Colonic mucosa (tissue), 4 donors: Measurements from ENCODE around the gene MYO1A. TPM values are rescaled to one million over a fixed set of nuclear protein-coding genes. Genes with fewer than 3 reads are reported as not detected.

ENCODE experiments used
- DNase-seq: peaks from one replicate; pipeline ENCODE4 v3.0.0-alpha.2; 2020
- H3K27ac ChIP-seq: fragments of 200-600 bp; one replicate; pipeline ENCODE4 v1.8.0; 2021
- H3K27me3 ChIP-seq: fragments of 200-600 bp; one replicate; pipeline ENCODE4 v1.8.0; 2021
- H3K36me3 ChIP-seq: fragments of 200-600 bp; one replicate; pipeline ENCODE4 v1.8.0; 2021
- H3K4me1 ChIP-seq: fragments of 200-600 bp; one replicate; pipeline ENCODE4 v1.8.0; 2021; ENCODE audit warnings: mild to moderate bottlenecking
- H3K4me3 ChIP-seq: fragments of 200-600 bp; one replicate; pipeline ENCODE4 v1.8.0; 2021
- H3K9ac ChIP-seq, 2 donors: one replicate each; pipeline ENCODE4 v1.7.0; 2013; ENCODE audit warnings: control low read depth in 2 of 2, low read depth in 2 of 2, low read length in 2 of 2
- H3K9me3 ChIP-seq: fragments of 200-600 bp; one replicate; pipeline ENCODE4 v1.8.0; 2021
- intact Hi-C: fragments of 100-400 bp; cut with DNase I; formaldehyde crosslinking; loops from one replicate; pipeline ENCODE4 v1.14.1; 2022
- total RNA-seq, 2 donors: library from RNA; stranded (reverse); fragmentation: NEBNext Ultra II Directional in 1 of 2; extraction: Animal tissue kit (Norgen Biotek cat#: 25700) in 1 of 2; gene quantifications; one replicate each; pipeline ENCODE4 v1.2.1, GENCODE V29; 2021
- TF ChIP-seq, protein P1 (sequence below): fragments of 200-600 bp; IDR thresholded peaks from one replicate; pipeline ENCODE4 v1.8.0; 2022; ENCODE audit warnings: antibody characterized with exemption, mild to moderate bottlenecking
- donor health status: healthy.
- donor health status: DM: no; HTN: no; CAD: no.
- donor health status: DM: no; HTN: no; CAD: no.

MYO1A gene
- total RNA-seq, 2 donors from 2014 or later: 261 to 273 TPM

DNA sequence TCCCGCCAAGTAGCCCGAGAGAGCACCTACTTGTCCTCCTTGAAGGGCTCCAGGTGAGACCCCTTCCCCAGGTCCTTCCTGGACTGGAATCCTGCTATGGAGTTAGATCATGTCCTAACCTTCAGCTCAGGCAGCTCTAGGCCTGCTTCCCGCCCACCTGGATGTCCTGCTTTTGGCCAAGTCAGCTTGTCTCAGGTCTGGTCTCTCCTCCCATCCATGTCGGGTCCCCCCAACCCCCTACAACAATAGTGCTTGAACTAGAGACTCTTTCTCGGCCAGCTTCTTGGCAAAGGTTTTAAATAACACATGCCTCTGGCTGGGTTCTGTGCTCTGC lies 42.6 kb upstream of the MYO1A start:
- H3K36me3 ChIP-seq: no peaks in the 10 kb centered on the region
- H3K4me3 ChIP-seq: no peak overlapping the region
- intact Hi-C loops: no loop called here
- no peak overlapping the region for H3K27ac ChIP-seq
- no peaks in the 10 kb centered on the region for H3K9me3 ChIP-seq
- peaks cover 4% of the 10 kb centered on the region for H3K4me1 ChIP-seq
- H3K27me3 ChIP-seq: no peaks in the 10 kb centered on the region
- TF ChIP-seq, protein P1, sequence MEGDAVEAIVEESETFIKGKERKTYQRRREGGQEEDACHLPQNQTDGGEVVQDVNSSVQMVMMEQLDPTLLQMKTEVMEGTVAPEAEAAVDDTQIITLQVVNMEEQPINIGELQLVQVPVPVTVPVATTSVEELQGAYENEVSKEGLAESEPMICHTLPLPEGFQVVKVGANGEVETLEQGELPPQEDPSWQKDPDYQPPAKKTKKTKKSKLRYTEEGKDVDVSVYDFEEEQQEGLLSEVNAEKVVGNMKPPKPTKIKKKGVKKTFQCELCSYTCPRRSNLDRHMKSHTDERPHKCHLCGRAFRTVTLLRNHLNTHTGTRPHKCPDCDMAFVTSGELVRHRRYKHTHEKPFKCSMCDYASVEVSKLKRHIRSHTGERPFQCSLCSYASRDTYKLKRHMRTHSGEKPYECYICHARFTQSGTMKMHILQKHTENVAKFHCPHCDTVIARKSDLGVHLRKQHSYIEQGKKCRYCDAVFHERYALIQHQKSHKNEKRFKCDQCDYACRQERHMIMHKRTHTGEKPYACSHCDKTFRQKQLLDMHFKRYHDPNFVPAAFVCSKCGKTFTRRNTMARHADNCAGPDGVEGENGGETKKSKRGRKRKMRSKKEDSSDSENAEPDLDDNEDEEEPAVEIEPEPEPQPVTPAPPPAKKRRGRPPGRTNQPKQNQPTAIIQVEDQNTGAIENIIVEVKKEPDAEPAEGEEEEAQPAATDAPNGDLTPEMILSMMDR: no peak
- no peak overlapping the region for H3K9ac ChIP-seq
- DNase-seq: no peak

DNA sequence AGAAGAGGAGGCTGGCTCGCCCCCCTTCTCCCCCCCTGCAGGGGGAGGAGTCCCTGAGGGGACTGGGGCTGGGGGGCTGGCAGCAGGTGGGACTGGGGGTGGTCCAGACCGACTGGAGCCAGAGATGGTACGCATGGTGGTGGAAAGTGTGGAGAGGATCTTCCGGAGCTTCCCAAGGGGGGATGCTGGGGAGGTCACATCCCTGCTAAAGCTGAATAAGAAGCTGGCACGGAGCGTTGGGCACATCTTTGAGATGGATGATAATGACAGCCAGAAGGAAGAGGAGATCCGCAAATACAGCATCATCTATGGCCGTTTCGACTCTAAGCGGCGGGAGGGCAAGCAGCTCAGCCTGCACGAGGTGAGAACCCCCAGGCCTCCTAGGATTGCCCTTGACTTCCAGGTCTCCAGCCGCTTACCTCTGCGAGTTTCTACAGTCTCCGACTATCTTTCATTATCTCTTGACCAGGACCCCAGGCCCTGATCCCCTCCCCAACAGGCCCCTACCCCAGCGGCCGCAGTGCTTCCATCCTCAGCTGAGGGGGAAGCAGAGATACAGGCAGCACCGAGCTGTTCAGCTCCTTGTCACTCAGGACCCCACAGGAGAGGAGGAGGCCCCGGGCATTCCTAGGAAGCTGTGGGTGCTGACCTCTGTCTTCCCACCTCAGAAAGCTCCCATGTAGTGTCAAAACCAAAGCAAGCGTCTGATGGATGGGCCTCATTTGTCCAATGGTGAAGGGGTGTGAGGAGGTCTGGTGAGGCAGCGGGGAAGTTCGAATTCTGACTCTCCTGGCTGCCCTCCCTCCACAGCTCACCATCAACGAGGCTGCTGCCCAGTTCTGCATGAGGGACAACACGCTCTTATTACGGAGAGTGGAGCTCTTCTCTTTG lies 42.0 kb upstream of the MYO1A start:
- H3K27ac ChIP-seq: no peak overlapping the region
- no peak overlapping the region for H3K9ac ChIP-seq
- DNase-seq: no peak
- intact Hi-C loops: no loop called here
- H3K27me3 ChIP-seq: no peaks in the 10 kb centered on the region
- no peaks in the 10 kb centered on the region for H3K36me3 ChIP-seq
- no peaks in the 10 kb centered on the region for H3K9me3 ChIP-seq
- H3K4me3 ChIP-seq: no peak overlapping the region
- peaks cover 4% of the 10 kb centered on the region for H3K4me1 ChIP-seq
- TF ChIP-seq, protein P1: no peak

DNA sequence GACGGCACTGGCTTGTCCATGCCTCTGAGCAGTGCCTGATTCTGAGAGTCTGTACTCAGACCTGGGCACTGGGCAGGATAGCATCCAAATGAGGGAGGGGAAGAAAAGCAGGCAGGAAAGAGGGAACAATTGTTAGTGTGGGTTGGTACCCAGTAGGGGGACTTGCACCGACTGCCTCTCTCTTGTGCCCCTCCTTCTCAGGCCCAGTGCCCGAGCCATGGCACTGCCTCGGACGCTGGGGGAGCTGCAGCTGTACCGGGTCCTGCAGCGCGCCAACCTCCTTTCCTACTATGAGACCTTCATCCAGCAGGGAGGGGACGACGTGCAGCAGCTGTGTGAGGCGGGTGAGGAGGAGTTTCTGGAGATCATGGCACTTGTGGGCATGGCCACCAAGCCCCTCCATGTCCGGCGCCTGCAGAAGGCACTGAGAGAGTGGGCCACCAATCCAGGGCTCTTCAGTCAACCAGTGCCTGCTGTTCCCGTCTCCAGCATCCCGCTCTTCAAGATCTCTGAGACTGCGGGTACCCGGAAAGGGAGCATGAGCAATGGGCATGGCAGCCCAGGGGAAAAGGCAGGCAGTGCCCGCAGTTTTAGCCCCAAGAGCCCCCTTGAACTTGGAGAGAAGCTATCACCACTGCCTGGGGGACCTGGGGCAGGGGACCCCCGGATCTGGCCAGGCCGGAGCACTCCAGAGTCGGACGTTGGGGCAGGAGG lies 41.2 kb upstream of the MYO1A start:
- Histone ChIP-seq H3K27me3 (no peaks in the 10 kb centered on the region), H3K9me3 (no peaks in the 10 kb centered on the region), H3K4me1 (peaks cover 4% of the 10 kb centered on the region), H3K36me3 (no peaks in the 10 kb centered on the region), H3K4me3 (peak overlapping the region; percentile 78), H3K27ac (peak overlapping the region; percentile 96), H3K9ac (peak overlapping the region; percentile 30 to 40)
- intact Hi-C loops: no loop called here
- no peak for DNase-seq
- TF ChIP-seq, protein P1: no peak

DNA sequence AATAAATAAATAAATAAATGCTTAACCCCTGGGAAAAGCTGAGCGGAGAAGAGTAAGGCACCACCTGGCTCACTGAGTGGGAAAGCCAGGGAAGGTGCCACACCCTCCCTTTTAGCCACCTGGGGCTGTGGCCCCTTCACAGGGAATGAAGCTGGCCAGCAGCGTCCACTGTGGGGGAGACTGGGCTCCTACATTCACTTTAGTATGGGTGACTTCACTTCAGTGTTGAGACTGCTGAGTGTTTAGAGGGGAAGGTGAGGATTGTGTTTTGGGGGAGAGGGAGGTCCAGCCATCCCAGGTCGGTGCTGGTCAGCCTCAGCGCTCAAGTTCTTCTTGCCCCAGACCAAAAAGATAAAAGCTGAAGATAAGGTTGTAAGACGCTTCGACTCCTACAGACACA lies 40.6 kb upstream of the MYO1A start:
- intact Hi-C loops: no loop called here
- peaks cover 4% of the 10 kb centered on the region for H3K4me1 ChIP-seq
- H3K4me3 ChIP-seq: peak overlapping the region; percentile 78
- H3K9me3 ChIP-seq: no peaks in the 10 kb centered on the region
- peak overlapping the region; percentile 30 to 40 for H3K9ac ChIP-seq
- no peaks in the 10 kb centered on the region for H3K36me3 ChIP-seq
- DNase-seq: no peak
- TF ChIP-seq, protein P1: no peak
- peak overlapping the region; percentile 96 for H3K27ac ChIP-seq
- H3K27me3 ChIP-seq: no peaks in the 10 kb centered on the region

DNA sequence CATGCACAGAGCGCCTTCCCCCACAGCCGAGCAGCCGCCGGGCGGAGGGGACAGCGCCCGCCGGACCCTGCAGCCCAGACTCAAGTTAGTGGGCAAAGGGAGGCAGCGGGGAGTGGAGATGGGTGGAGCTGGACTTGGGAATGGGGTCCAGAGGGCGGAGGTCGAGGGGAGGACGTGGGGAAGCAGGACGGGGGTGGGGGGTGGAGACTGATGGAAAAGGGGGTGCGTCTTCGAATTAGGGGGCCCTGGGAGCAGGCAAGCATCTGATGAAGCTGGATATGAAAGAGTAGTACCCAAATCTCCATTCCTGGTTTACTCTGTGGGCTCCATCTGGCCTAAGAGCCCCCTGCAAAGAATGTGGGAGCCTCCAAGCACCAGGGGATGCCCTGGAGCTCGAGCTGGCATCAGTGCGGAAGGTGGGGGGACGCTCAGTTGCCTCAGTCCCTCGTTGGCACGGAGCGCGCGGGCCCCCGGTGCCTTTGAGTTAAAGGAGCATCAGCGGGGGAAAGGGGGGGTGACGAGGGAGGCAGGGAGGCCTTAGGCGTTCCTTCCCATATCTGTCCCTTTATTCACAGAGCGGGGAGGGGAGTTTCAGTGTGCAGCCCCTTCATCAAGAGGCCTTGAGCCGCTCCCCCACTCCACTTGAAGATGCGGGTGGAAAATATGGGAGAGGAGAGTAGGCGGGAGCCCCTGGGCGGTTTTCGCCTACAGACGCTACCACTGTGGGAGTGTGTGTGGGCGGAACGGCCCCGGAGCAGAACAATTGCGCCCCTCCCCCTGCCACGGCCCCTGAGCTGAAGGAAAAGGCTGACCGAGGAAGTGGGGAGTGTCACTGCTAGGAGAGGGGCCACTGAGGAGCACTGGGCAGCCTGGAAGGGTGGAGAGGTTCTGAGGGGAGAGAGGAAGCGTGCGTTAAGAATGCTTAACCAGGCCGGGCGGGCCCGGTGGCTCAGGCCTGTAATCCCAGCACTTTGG lies 39.6 kb upstream of the MYO1A start:
- Histone ChIP-seq H3K27me3 (no peaks in the 10 kb centered on the region), H3K9ac (peak overlapping the region; percentile 58 to 81), H3K9me3 (no peaks in the 10 kb centered on the region), H3K36me3 (no peaks in the 10 kb centered on the region), H3K4me3 (peak overlapping the region; percentile 78), H3K27ac (peak overlapping the region; percentile 96), H3K4me1 (peaks cover 4% of the 10 kb centered on the region)
- intact Hi-C loops: no loop called here
- DNase-seq: peak; percentile 72
- TF ChIP-seq, protein P1: no peak
